Amygdala (tissue), 56 donors: ENCODE measurements around the gene HOXB4.
"Not testable (repeated sequence)": the region's sequence is repeated elsewhere in the genome, so short reads cannot be mapped to it uniquely, and the experiment has no call there.

ENCODE experiments used
- DNase-seq, 56 donors: peaks; one replicate each; lab custom pipeline; 2025; lab: John Stamatoyannopoulos, UW

Gene HOXB4

GRCh38 chr17:48535793-48536559 lies 42.2 kb downstream of the HOXB4 start:
- not testable (repeated sequence) for DNase-seq

- no peak for DNase-seq
These were observed 45.9 kb downstream of the HOXB4 start for GRCh38 chr17:48532261-48532660.

- no peak for DNase-seq
These were observed 47.3 kb downstream of the HOXB4 start, which contains the start of gene HOXB1 for GRCh38 chr17:48530887-48531272. Gene HOXB1, minus strand, starts transcription at chr17:48531011. Its CDS starts 107 bp downstream, at chr17:48530904.

GRCh38 chr17:48530208-48530886 lies 47.8 kb downstream of the HOXB4 start:
- DNase-seq, result no peak

GRCh38 chr17:48529683-48530009 lies 48.5 kb downstream of the HOXB4 start:
- no peak for DNase-seq

- no peak for DNase-seq
These were observed 49.0 kb downstream of the HOXB4 start for GRCh38 chr17:48528936-48529682.

- no peak for DNase-seq
These were observed 49.8 kb downstream of the HOXB4 start for GRCh38 chr17:48528153-48528935.

GRCh38 chr17:48527547-48527932 lies 50.6 kb downstream of the HOXB4 start:
- DNase-seq, result no peak

- DNase-seq, result no peak
These were observed 51.3 kb downstream of the HOXB4 start for GRCh38 chr17:48526608-48527546.
